Measurements from ENCODE around the gene AZI2. TPM values are rescaled to one million over a fixed set of nuclear protein-coding genes. Genes with fewer than 3 reads are reported as not detected.

AZI2 gene
- total RNA-seq, 1 donor from 2014 or later = 23.0 TPM

DNA sequence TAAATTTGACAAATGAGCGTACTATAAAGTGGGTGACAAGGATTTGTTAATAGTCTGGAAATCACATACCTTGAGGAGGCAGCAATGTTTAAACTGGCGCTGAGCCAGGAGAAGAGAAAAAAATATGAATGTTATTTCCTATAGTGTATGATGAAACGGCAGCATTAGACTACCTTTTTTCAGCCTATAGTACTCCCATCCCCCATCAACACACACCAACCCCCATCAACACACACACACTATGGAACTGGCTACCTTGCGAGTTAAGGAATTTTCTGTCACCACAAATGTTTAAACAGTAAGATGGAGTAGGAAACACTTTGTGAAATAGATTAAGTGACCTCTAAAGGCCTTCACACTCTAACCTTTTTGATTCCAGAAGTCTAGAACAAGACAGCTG is 46.9 kb downstream of the AZI2 start:
- peak in 1 of 2 donors; percentile 28 for DNase-seq (ENCODE audit: low read depth in 2 of 2)

DNA sequence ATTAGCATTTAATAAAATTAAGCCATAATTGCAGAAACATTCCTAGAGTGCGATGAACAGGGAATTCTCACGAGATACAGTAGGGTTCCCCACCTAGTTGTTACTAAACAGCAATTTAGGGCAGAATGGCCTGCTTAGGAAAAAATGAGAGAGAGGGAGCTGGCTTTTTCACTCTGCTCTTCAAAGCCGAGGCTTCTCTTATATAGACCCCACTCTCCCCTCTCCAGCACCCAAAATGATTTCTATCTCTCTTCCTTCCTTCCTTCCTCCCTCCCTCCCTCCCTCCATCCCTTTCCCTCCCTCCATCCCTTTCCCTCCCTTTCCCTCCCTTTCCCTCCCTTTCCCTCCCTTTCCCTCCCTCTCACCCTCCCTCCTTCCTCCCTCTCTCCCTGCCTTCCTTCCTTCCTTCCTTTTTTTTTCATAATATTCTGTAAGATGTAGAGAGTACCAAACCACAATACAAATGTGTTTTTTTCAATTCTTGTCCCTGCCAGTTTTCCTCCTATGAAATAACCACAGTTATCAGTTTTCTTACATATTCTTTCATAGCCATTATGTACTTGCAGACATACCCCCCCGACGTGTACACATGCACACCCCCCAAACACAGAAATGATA is 48.2 kb downstream of the AZI2 start:
- DNase-seq (ENCODE audit: low read depth in 2 of 2) = no peak

DNA sequence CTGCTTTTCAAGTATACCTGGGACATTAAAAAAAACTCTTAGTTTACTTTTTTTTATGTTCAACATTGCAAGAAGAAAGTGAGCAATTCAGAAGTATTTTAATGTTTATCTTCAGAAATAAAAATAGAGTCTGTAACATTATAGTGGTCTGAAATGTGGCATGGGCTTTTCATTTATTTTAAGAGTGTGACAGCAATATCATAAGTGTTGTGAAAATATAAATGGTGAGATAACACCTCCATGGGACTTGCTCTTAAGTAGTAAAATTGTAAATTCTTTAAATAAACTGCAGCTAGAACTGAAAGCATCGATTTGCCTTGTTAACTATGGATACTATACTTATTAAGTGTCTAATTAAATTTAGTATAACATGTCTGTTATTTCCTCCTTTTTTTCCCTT is 48.9 kb downstream of the AZI2 start:
- DNase-seq (ENCODE audit: low read depth in 2 of 2) = no peak

DNA sequence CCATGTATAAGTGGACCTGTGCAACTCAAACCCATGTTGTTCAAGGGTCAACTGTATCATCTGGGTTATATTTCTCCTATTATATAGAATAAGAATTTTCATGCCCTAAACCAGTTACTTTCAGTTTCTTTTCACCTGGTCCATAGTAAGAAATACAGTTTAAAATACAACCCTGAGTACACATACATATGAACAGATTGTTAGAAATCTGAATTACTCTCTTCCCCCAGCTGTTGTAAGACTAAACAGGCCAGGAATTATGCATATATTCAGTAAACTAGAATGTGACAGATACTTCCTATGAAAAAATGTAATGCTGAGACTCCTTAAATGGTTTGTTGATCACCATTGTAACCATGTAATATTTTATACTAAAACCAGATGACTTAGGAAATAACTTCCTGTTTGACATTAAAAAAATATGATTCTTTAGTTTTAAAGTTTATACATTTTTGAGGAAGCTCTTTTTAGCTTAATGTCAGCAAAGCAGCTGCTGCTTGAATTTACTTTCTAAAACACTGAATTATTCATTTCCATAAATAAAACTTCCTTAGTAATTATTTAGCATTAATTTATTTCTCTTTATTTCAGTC is 52.6 kb downstream of the AZI2 start:
- DNase-seq (ENCODE audit: low read depth in 2 of 2) = peak in 1 of 2 donors; percentile 7

GRCh38 chr3:28294667-28295413 is 53.8 kb downstream of the AZI2 start:
- DNase-seq (ENCODE audit: low read depth in 2 of 2) = peak in 1 of 2 donors; percentile 11

DNA sequence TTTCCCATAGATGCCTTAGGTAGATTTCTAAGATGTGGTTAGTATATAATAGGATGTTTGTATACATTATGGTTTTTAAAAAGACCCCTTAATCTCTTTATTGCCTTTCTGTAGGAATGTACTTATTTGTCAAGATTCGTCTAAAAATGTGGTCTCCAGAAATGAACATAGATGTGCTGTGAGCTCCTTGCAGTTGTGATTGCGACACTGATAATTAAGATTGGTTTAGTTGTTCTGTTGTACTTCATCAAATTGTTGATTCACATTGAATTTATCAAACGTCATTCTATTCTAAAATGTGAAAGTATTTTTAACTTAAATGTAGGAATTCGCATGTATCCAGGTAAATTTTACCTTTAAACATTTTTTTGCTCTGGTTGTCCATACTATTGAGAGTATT is 56.0 kb downstream of the AZI2 start:
- DNase-seq (ENCODE audit: low read depth in 2 of 2) = no peak

DNA sequence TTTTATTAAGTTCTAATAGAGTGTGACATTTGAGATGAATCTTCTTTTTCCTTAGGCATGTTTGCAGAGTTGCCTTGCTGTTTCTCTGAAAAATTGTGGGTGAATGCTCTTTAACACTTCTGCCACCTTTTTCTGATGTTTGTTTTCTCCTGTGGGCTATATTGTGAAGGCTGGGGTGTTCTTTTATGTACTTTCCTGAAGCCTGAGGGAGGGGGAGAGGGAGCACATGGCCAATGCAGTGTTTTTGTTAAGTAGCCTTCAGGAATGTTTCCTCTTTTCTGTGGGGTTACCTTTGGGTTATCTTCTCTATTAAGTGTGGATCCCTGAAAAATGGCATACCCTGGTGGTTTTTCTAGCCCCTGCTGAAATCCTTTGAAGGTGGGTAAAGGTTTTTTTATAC is 57.0 kb downstream of the AZI2 start:
- DNase-seq (ENCODE audit: low read depth in 2 of 2) = no peak

DNA sequence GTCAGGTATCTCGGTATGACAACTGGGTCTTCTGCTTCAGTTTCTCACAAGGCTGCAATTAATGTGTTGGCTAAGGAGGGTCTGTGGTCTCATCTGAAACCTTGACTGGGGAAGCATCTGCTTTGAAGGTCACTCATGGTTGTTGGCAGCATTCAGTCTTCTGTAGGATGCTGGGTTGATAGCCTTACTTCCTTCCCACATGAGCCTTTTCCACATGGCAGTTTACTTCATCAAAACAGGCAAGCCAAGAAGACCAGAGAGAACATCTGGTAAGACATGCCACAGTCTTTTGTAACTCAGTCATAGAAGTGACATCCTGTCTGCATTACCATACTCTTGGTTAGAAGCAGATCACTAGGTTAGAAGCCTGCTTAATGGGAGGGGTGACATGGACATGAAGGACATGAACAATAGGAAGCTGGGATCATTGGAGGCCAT is 57.7 kb downstream of the AZI2 start:
- no peak for DNase-seq (ENCODE audit: low read depth in 2 of 2)

GRCh38 chr3:28287046-28287445 is 61.6 kb downstream of the AZI2 start:
- no peak for DNase-seq (ENCODE audit: low read depth in 2 of 2)

DNA sequence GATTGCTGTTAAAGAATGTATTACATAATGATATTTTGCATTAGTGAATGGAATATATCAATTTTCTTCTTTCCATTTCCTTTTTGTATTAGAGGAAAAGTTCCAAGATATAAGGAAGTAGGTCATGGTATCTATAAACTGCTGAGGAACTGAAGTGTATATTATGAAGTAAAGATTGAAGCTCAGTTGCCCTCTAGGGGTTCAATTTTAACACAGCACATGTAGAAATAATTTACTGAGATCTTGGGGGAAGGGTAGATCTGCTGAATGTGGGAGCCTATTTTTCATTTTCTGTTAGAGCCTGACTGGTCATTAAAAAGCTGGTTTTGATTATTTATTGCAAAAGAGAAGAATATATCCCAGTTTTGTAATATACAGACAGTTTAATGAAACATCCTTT is 62.0 kb downstream of the AZI2 start:
- peak; percentile 14 to 47 for DNase-seq (ENCODE audit: low read depth in 2 of 2)

- no peak for DNase-seq (ENCODE audit: low read depth in 2 of 2)
Observed at GRCh38 chr3:28280781-28281180, 67.8 kb downstream of the AZI2 start.

GRCh38 chr3:28279770-28280169 is 68.9 kb downstream of the AZI2 start:
- peak in 1 of 2 donors; percentile 11 for DNase-seq (ENCODE audit: low read depth in 2 of 2)

- no peak for DNase-seq (ENCODE audit: low read depth in 2 of 2)
Observed at GRCh38 chr3:28278918-28279317, 69.7 kb downstream of the AZI2 start.

DNA sequence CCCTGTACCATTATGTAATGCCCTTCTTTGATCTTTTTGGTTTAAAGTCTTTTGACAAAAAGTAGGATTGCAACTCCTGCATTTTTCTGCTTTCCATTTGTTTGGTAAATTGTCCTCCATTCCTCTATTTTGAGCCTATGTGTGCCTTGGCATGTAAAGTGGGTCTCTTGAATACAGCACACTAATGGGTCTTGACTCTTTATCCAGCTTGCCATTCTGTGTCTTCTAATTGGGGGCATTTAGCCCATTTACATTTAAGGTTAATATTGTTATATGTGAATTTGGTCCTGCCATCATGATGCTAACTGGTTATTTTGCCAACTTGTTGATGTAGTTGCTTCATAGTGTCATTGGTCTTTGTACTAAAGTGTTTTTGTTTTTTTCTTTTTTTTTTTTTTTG is 74.8 kb downstream of the AZI2 start:
- DNase-seq (ENCODE audit: low read depth in 2 of 2) = no peak

Other genes with a start within 250 kb of the AZI2 start
- 2.1 and 2.8 TPM in 2 replicates for gene CMC1, start 107.2 kb downstream of the AZI2 start, total RNA-seq
- gene ZCWPW2, start 103 bp downstream of the AZI2 start, total RNA-seq = 0.13 TPM in 2 replicates

Measured in dermis microvascular lymphatic vessel endothelial cell (primary cell).